Esophagus squamous epithelium (tissue), 4 donors: ENCODE measurements around the gene MARCHF2.

Source experiments
- POLR2A ChIP-seq, 4 donors: fragments of 450-650 bp; IDR thresholded peaks; one replicate each; pipeline ENCODE4 v1.6.1; 2017; ENCODE audit warnings: antibody characterized with exemption in 4 of 4, mild to moderate bottlenecking in 4 of 4, moderate library complexity in 3 of 4
- TF ChIP-seq, protein P1 (sequence below), 6 experiments: fragments of 450-650 bp in 4 of 6; fragments of 200-600 bp in 2 of 6; sonication (generic) in 2 of 6; IDR thresholded peaks; one replicate each; pipeline ENCODE4 v1.5.1; 2016 to 2019; ENCODE audit warnings: antibody characterized with exemption in 6 of 6, mild to moderate bottlenecking in 4 of 6, moderate library complexity in 4 of 6

DNA sequence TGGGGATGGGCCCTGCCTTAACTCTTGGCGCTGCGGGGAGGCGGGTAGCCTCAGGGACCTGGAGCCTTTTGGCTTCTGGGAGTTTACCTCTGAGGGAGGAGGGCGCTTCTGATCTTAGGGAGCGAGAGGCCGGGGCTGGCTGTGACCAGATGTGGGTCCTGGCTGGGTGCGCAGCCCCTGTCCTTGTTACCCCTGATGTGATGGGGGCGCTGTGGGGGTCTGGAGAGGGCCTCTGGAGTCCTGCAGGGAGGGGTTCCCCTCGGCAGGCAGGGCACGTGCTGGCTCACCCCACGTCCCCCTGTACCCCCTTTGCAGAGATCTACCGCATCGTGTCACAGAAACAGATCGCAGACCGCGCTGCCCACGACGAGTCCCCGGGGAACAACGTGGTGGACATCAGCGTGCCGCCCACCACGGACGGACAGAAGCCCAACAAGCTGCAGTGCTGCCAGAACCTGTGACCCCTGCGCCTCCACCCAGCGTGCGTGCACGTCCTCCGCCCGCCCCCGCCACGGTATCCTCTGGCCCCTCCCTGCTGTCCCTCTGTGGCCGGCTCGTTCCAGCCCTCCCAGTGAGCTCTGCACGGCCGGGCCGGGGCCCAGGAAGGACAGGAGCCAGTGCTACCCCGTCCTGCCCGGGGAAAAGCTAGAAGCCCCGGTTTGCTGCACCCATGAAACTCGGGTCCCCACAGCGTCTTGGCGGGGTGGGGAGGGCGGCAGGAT, 9.8 kb upstream of the MARCHF2 start:
- TF ChIP-seq, protein P1, sequence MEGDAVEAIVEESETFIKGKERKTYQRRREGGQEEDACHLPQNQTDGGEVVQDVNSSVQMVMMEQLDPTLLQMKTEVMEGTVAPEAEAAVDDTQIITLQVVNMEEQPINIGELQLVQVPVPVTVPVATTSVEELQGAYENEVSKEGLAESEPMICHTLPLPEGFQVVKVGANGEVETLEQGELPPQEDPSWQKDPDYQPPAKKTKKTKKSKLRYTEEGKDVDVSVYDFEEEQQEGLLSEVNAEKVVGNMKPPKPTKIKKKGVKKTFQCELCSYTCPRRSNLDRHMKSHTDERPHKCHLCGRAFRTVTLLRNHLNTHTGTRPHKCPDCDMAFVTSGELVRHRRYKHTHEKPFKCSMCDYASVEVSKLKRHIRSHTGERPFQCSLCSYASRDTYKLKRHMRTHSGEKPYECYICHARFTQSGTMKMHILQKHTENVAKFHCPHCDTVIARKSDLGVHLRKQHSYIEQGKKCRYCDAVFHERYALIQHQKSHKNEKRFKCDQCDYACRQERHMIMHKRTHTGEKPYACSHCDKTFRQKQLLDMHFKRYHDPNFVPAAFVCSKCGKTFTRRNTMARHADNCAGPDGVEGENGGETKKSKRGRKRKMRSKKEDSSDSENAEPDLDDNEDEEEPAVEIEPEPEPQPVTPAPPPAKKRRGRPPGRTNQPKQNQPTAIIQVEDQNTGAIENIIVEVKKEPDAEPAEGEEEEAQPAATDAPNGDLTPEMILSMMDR (IDR thresholded peaks at IDR 0.05), result no peak
- TF ChIP-seq POLR2A (IDR thresholded peaks at IDR 0.05), result no peak
